Endodermal cell (in vitro differentiated cells): ENCODE data around the gene NECAB2. TPM values are rescaled to one million over a fixed set of nuclear protein-coding genes. Genes with fewer than 3 reads are reported as not detected.

ENCODE experiments used
- DNase-seq: peaks from one replicate; pipeline ENCODE4 v3.0.0-alpha.2; 2017
- H3K27ac ChIP-seq: 2 replicates; pipeline ENCODE4 v1.5.1; 2013; ENCODE audit warnings: mild to moderate bottlenecking, low read depth, low read length, moderate library complexity
- H3K27me3 ChIP-seq: 2 replicates; pipeline ENCODE4 v1.6.1; 2013; ENCODE audit warnings: mild to moderate bottlenecking, low read length, moderate library complexity; ENCODE audit not compliant: insufficient read depth, control insufficient read depth, poor library complexity, severe bottlenecking
- H3K36me3 ChIP-seq: 2 replicates; pipeline ENCODE4 v1.7.0; 2013; ENCODE audit warnings: mild to moderate bottlenecking, low read length, moderate library complexity; ENCODE audit not compliant: control insufficient read depth, insufficient read depth
- H3K4me1 ChIP-seq: one replicate; pipeline ENCODE4 v1.7.0; 2013; ENCODE audit warnings: low read length; ENCODE audit not compliant: control insufficient read depth, insufficient read depth
- H3K4me3 ChIP-seq: 2 replicates; pipeline ENCODE4 v1.5.1; 2013; ENCODE audit warnings: mild to moderate bottlenecking, low read length, moderate library complexity
- H3K9ac ChIP-seq: 2 replicates; pipeline ENCODE4 v1.6.1; 2013; ENCODE audit warnings: mild to moderate bottlenecking, low read length, moderate library complexity; ENCODE audit not compliant: poor library complexity, severe bottlenecking; ENCODE audit errors: extremely low read depth
- H3K9me3 ChIP-seq: 2 replicates; pipeline ENCODE4 v1.6.1; 2013; ENCODE audit warnings: mild to moderate bottlenecking, low read length, moderate library complexity; ENCODE audit not compliant: control insufficient read depth
- H3K27ac Mint-ChIP-seq: 2 replicates; pipeline ENCODE4 v1.8.0; 2020; ENCODE audit warnings: mixed read lengths
- H3K27me3 Mint-ChIP-seq: 2 replicates; pipeline ENCODE4 v1.8.0; 2021; ENCODE audit warnings: mild to moderate bottlenecking, mixed read lengths; ENCODE audit not compliant: insufficient read depth
- H3K36me3 Mint-ChIP-seq: 2 replicates; pipeline ENCODE4 v1.8.0; 2020; ENCODE audit warnings: low read depth, mixed read lengths
- H3K4me1 Mint-ChIP-seq: 2 replicates; pipeline ENCODE4 v1.8.0; 2020; ENCODE audit warnings: mixed read lengths
- H3K4me3 Mint-ChIP-seq: 2 replicates; pipeline ENCODE4 v1.8.0; 2020; ENCODE audit warnings: mild to moderate bottlenecking, moderate library complexity, mixed read lengths
- H3K9me3 Mint-ChIP-seq: 2 replicates; pipeline ENCODE4 v1.8.0; 2020; ENCODE audit warnings: mild to moderate bottlenecking, mixed read lengths
- CTCF ChIP-seq: fragments of 200-600 bp; sonication (generic); conservative IDR thresholded peaks from 2 replicates; pipeline ENCODE4 v1.5.0; 2021; ENCODE audit warnings: antibody characterized with exemption, mild to moderate bottlenecking
- WGBS, 2 experiments: methylation state at CpG; one replicate each; pipeline versions ENCODE4 v1.1.5 to v1.1.7; 2013; ENCODE audit warnings: missing lambda C conversion rate in 2 of 2, mixed read lengths in 1 of 2; ENCODE audit not compliant: insufficient coverage in 1 of 2, insufficient read length in 1 of 2; 5-methylcytosine and 5-hydroxymethylcytosine counted together
- total RNA-seq, 2 donors: library from RNA; stranded (reverse); fragmentation: NEBNext Ultra II Directional in 1 of 2; extraction: Animal tissue kit (Norgen Biotek cat#: 25700) in 1 of 2; gene quantifications; 2 replicates in 1 of 2; 3 replicates in 1 of 2; pipeline ENCODE4 v1.2.1, GENCODE V29; 2021

The NECAB2 gene
- total RNA-seq, 2 donors from 2014 or later, result 2.7 to 3.3 TPM

- H3K36me3 ChIP-seq, result peaks cover 9% of the 10 kb centered on the region
- H3K9ac ChIP-seq, result no peak overlapping the region
- H3K4me1 Mint-ChIP-seq, result peaks cover 32% of the 10 kb centered on the region
- peak; percentile 90 for DNase-seq
- peaks cover 17% of the 10 kb centered on the region for H3K4me1 ChIP-seq
- H3K9me3 ChIP-seq, result no peaks in the 10 kb centered on the region
- peaks cover 14% of the 10 kb centered on the region for H3K27me3 Mint-ChIP-seq
- 63 to 75% methylated on average over 5 to 7 of the region's 7 CpGs for WGBS, 2 experiments
- H3K27ac Mint-ChIP-seq, result peak overlapping the region; percentile 52
- H3K4me3 ChIP-seq, result no peak overlapping the region
- H3K9me3 Mint-ChIP-seq, result no peaks in the 10 kb centered on the region
- peak; percentile 75 for TF ChIP-seq CTCF
- H3K36me3 Mint-ChIP-seq, result peaks cover 21% of the 10 kb centered on the region
- H3K4me3 Mint-ChIP-seq, result no peak overlapping the region
- peak overlapping the region; percentile 2 for H3K27ac ChIP-seq
- H3K27me3 ChIP-seq, result peaks cover under 1% of the 10 kb centered on the region
These were observed 80.2 kb downstream of the NECAB2 start for GRCh38 chr16:84048270-84048669.

GRCh38 chr16:84048871-84049270 lies 80.8 kb downstream of the NECAB2 start:
- H3K27me3 Mint-ChIP-seq, result peaks cover 12% of the 10 kb centered on the region
- H3K27me3 ChIP-seq, result no peaks in the 10 kb centered on the region
- no peaks in the 10 kb centered on the region for H3K9me3 Mint-ChIP-seq
- peaks cover 26% of the 10 kb centered on the region for H3K4me1 Mint-ChIP-seq
- DNase-seq, result peak; percentile 43
- peaks cover 27% of the 10 kb centered on the region for H3K36me3 Mint-ChIP-seq
- H3K4me1 ChIP-seq, result peaks cover 11% of the 10 kb centered on the region
- no peak for TF ChIP-seq CTCF
- peak overlapping the region; percentile 55 for H3K27ac Mint-ChIP-seq
- no peak overlapping the region for H3K9ac ChIP-seq
- no peaks in the 10 kb centered on the region for H3K9me3 ChIP-seq
- H3K4me3 Mint-ChIP-seq, result no peak overlapping the region
- 92 to 95% methylated on average over 11 to 13 of the region's 13 CpGs for WGBS, 2 experiments
- H3K27ac ChIP-seq, result no peak overlapping the region
- H3K36me3 ChIP-seq, result peaks cover 16% of the 10 kb centered on the region
- no peak overlapping the region for H3K4me3 ChIP-seq

GRCh38 chr16:84049403-84050060 lies 81.5 kb downstream of the NECAB2 start:
- Mint-ChIP-seq H3K4me1 (peaks cover 19% of the 10 kb centered on the region), H3K4me3 (no peak overlapping the region), H3K9me3 (no peaks in the 10 kb centered on the region), H3K27me3 (peaks cover 8% of the 10 kb centered on the region), H3K36me3 (peaks cover 33% of the 10 kb centered on the region), H3K27ac (peak overlapping the region; percentile 55)
- Histone ChIP-seq H3K4me3 (no peak overlapping the region), H3K27me3 (no peaks in the 10 kb centered on the region), H3K36me3 (peaks cover 20% of the 10 kb centered on the region), H3K9me3 (no peaks in the 10 kb centered on the region), H3K27ac (no peak overlapping the region), H3K9ac (no peak overlapping the region), H3K4me1 (peaks cover 9% of the 10 kb centered on the region)
- DNase-seq, result peak; percentile 32
- TF ChIP-seq CTCF, result no peak
- 90 to 96% methylated on average over 11 to 13 of the region's 13 CpGs for WGBS, 2 experiments
